H1 (cell line): Measurements from ENCODE around the gene KCNE1. TPM values are rescaled to one million over a fixed set of nuclear protein-coding genes. Genes with fewer than 3 reads are reported as not detected.

Experiments
- CBX8 ChIP-seq: fragments of 300-800, 300-1000 bp; sonication (generic); IDR thresholded peaks from 2 replicates; pipeline ENCODE4 v1.7.1; 2016; ENCODE audit warnings: low read depth, low read length, borderline replicate concordance
- CHD2 ChIP-seq: IDR thresholded peaks from 2 replicates; pipeline ENCODE4 v1.6.1; 2012; ENCODE audit warnings: low read length, improper control_type of control experiment
- JUN ChIP-seq: IDR thresholded peaks from 2 replicates; pipeline ENCODE4 v1.6.1; 2011; ENCODE audit warnings: low read depth, mild to moderate bottlenecking, improper control_type of control experiment, low read length
- TAF1 ChIP-seq: IDR thresholded peaks from 2 replicates; pipeline ENCODE4 v1.6.1; 2011; ENCODE audit warnings: mild to moderate bottlenecking, low read depth, low read length
- TEAD4 ChIP-seq: IDR thresholded peaks from 2 replicates; pipeline ENCODE4 v1.6.1; 2012; ENCODE audit warnings: low read depth, low read length, inconsistent platforms, mixed read lengths
- YY1 ChIP-seq: IDR thresholded peaks from 2 replicates; pipeline ENCODE4 v1.6.1; 2011; ENCODE audit warnings: low read depth, mild to moderate bottlenecking, low read length
- ZNF274 ChIP-seq: IDR thresholded peaks from 2 replicates; pipeline ENCODE4 v1.7.0; 2012; ENCODE audit warnings: low read length, borderline replicate concordance; ENCODE audit errors: extremely low read depth
- polyA plus RNA-seq, 7 experiments: library from polyadenylated mRNA; depleted of rRNA in 3 of 7; stranded (reverse) in 5 of 7; unstranded in 2 of 7; fragments of >200 nt in 5 of 7; fragments of 200-250 nt in 2 of 7; gene quantifications; 1 replicate in 5 of 7; 2 replicates in 1 of 7; 4 replicates in 1 of 7; pipeline versions ENCODE4 v1.2.1 to v1.2.3, GENCODE V29; 2011 to 2013; ENCODE audit warnings: missing spikeins in 2 of 7, mixed read lengths in 2 of 7
- total RNA-seq: library from RNA; stranded (reverse); fragmentation: NEBNext Ultra II Directional; extraction: Animal tissue kit (Norgen Biotek cat#: 25700); gene quantifications from 2 replicates; pipeline ENCODE4 v1.2.1, GENCODE V29; 2021

The KCNE1 gene
- total and polyA plus RNA-seq, 2 of the 8 experiments (the other 6 are each of a cell fraction or from before 2014, with no cell fraction given) = 0.08 to 0.28 TPM

GRCh38 chr21:34558166-34558565 lies 46.2 kb upstream of the KCNE1 start (continued):
- TF ChIP-seq CBX8 = no peak
- TF ChIP-seq YY1 = no peak
- TF ChIP-seq TAF1 = no peak
- no peak for TF ChIP-seq TEAD4
- no peak for TF ChIP-seq ZNF274
- TF ChIP-seq CHD2 = no peak
- no peak for TF ChIP-seq JUN
